SK-N-SH treated with all-trans-retinoic acid at 6 μM for 48 hours (cell line): ENCODE data around the gene DOHH.

Experiments
- BACH2 ChIP-seq: fragments of 250-450 bp; sonication (Bioruptor Pico); IDR thresholded peaks from 2 replicates; pipeline ENCODE4 v1.9.0; 2021; ENCODE audit warnings: mild to moderate bottlenecking, borderline replicate concordance
- CREB5 ChIP-seq: fragments of 250-450 bp; sonication (Bioruptor Pico); IDR thresholded peaks from 2 replicates; pipeline ENCODE4 v1.5.1; 2020; ENCODE audit warnings: low read depth, mild to moderate bottlenecking, moderate library complexity
- CSDC2 ChIP-seq: fragments of 250-450 bp; sonication (Bioruptor Pico); IDR thresholded peaks from 2 replicates; pipeline ENCODE4 v1.5.0; 2020; ENCODE audit warnings: mild to moderate bottlenecking, moderate library complexity
- GLIS3 ChIP-seq: fragments of 250-450 bp; sonication (Bioruptor Pico); IDR thresholded peaks from 2 replicates; pipeline ENCODE4 v1.5.0; 2020; ENCODE audit warnings: mild to moderate bottlenecking, moderate library complexity
- ISL1 ChIP-seq: fragments of 250-450 bp; sonication (Bioruptor Pico); IDR thresholded peaks from 2 replicates; pipeline ENCODE4 v2.1.2; 2022; ENCODE audit warnings: mild to moderate bottlenecking, moderate library complexity
- OSR1 ChIP-seq: fragments of 250-450 bp; sonication (Bioruptor Pico); IDR thresholded peaks from 2 replicates; pipeline ENCODE4 v1.8.0; 2022; ENCODE audit warnings: moderate library complexity, mild to moderate bottlenecking, inconsistent platforms
- PATZ1 ChIP-seq: fragments of 250-450 bp; sonication (Bioruptor Pico); IDR thresholded peaks from 2 replicates; pipeline ENCODE4 v1.8.0; 2020; ENCODE audit warnings: mild to moderate bottlenecking, moderate library complexity, borderline replicate concordance

GRCh38 chr19:3532154-3532786 is 31.8 kb upstream of the DOHH start:
- no peak for TF ChIP-seq CREB5 (CRISPR knock-in tag)
- TF ChIP-seq BACH2: no peak
- TF ChIP-seq ISL1 (CRISPR knock-in tag): no peak
- TF ChIP-seq PATZ1 (CRISPR knock-in tag): no peak
- TF ChIP-seq GLIS3 (CRISPR knock-in tag): no peak
- no peak for TF ChIP-seq CSDC2 (CRISPR knock-in tag)
- TF ChIP-seq OSR1 (CRISPR knock-in tag): no peak
